H1 (cell line): ENCODE data around the gene GPR180. TPM values are rescaled to one million over a fixed set of nuclear protein-coding genes. Genes with fewer than 3 reads are reported as not detected.

Experiments
- CTCF ChIA-PET: fragments of 300-600 bp; sonication (Branson Sonifier 250); formaldehyde crosslinking; loops from one replicate; lab custom pipeline; 2021; ENCODE audit not compliant: partially characterized antibody; lab: Charles Lee
- POLR2A ChIA-PET: fragments of 300-600 bp; sonication (Branson Sonifier 250); formaldehyde crosslinking; loops from one replicate; lab custom pipeline; 2021; ENCODE audit warnings: inconsistent platforms; ENCODE audit not compliant: partially characterized antibody; lab: Charles Lee
- DNase-seq, 2 experiments: peaks; one replicate each; pipeline versions ENCODE4 v3.0.0 to v3.0.0-alpha.2; 2010 to 2022; ENCODE audit warnings: low spot score in 2 of 2, low read depth in 1 of 2, mixed read lengths in 1 of 2
- FAIRE-seq: peaks from 2 replicates; lab custom pipeline; 2011; peaks lifted over from hg19 to GRCh38; lab: Jason Lieb, UNC
- H2AFZ ChIP-seq: 2 replicates; pipeline ENCODE4 v1.8.1; 2012; ENCODE audit warnings: low read length, inconsistent platforms
- H2AK5ac ChIP-seq: 2 replicates; pipeline ENCODE4 v1.6.1; 2013; ENCODE audit warnings: low read depth, low read length
- H2BK120ac ChIP-seq: replicated peaks from 2 replicates; pipeline ENCODE3; 2013; ENCODE audit warnings: low read depth, low read length, inconsistent platforms
- H2BK12ac ChIP-seq: 2 replicates; pipeline ENCODE4 v1.6.1; 2013; ENCODE audit warnings: low read depth, low read length
- H2BK15ac ChIP-seq: 2 replicates; pipeline ENCODE4 v1.6.1; 2013; ENCODE audit warnings: low read length
- H2BK20ac ChIP-seq: 2 replicates; pipeline ENCODE4 v1.6.1; 2013; ENCODE audit warnings: low read length
- H2BK5ac ChIP-seq: 2 replicates; pipeline ENCODE4 v1.6.1; 2013; ENCODE audit warnings: low read depth, low read length
- H3K14ac ChIP-seq: 2 replicates; pipeline ENCODE4 v1.6.1; 2013; ENCODE audit warnings: inconsistent platforms; ENCODE audit not compliant: insufficient read length
- H3K18ac ChIP-seq: 2 replicates; pipeline ENCODE4 v1.6.1; 2013; ENCODE audit warnings: low read length; ENCODE audit errors: extremely low read depth
- H3K23ac ChIP-seq: 2 replicates; pipeline ENCODE4 v1.6.1; 2013; ENCODE audit warnings: inconsistent platforms; ENCODE audit not compliant: insufficient read length
- H3K23me2 ChIP-seq: 2 replicates; pipeline ENCODE4 v1.6.1; 2013; ENCODE audit warnings: low read depth, low read length
- H3K27ac ChIP-seq: 2 replicates; pipeline ENCODE4 v1.6.1; 2011; ENCODE audit warnings: low read depth, low read length, inconsistent platforms
- H3K27me3 ChIP-seq, 4 experiments: replicated peaks in 1 of 4; 1 replicate in 1 of 4; 2 replicates in 3 of 4; pipeline versions ENCODE4 v1.6.1 to v1.8.1; 2011 to 2013; ENCODE audit warnings: low read length in 3 of 4, mild to moderate bottlenecking in 3 of 4, inconsistent platforms in 2 of 4, mixed read lengths in 2 of 4, moderate library complexity in 1 of 4; ENCODE audit not compliant: control insufficient read depth in 3 of 4, insufficient read depth in 3 of 4; ENCODE audit errors: extremely low read depth in 1 of 4
- H3K36me3 ChIP-seq, 4 experiments: 2 replicates each; pipeline versions ENCODE4 v1.6.1 to v1.8.1; 2011 to 2013; ENCODE audit warnings: mild to moderate bottlenecking in 4 of 4, low read length in 3 of 4, moderate library complexity in 2 of 4, control low read depth in 1 of 4, inconsistent platforms in 1 of 4; ENCODE audit not compliant: insufficient read depth in 4 of 4, control insufficient read depth in 2 of 4
- H3K4ac ChIP-seq: replicated peaks from 2 replicates; pipeline ENCODE3; 2013; ENCODE audit warnings: low read length, low read depth, mixed read lengths, inconsistent platforms; ENCODE audit not compliant: insufficient read length
- H3K4me1 ChIP-seq, 4 experiments: replicated peaks in 1 of 4; 1 replicate in 1 of 4; 2 replicates in 3 of 4; pipeline versions ENCODE4 v1.6.1 to v1.8.1; 2011 to 2013; ENCODE audit warnings: low read length in 3 of 4, inconsistent platforms in 2 of 4, mixed read lengths in 1 of 4; ENCODE audit not compliant: insufficient read depth in 4 of 4, control insufficient read depth in 3 of 4
- H3K4me2 ChIP-seq, 2 experiments: 2 replicates each; pipeline versions ENCODE4 v1.6.1 to v1.8.1; 2011 to 2013; ENCODE audit warnings: low read depth in 2 of 2, low read length in 2 of 2, control low read depth in 1 of 2, inconsistent platforms in 1 of 2, mild to moderate bottlenecking in 1 of 2; ENCODE audit not compliant: insufficient read depth in 1 of 2
- H3K4me3 ChIP-seq, 4 experiments: fragments of 200-600, 300-600 bp in 1 of 4; sonication (generic), shearing (Covaris generic), sonication (Bioruptor Twin) in 1 of 4; 2 replicates each; pipeline versions ENCODE4 v1.5.1 to v1.8.1; 2011 to 2016; ENCODE audit warnings: low read length in 4 of 4, low read depth in 3 of 4, control low read depth in 2 of 4, inconsistent platforms in 2 of 4, mild to moderate bottlenecking in 2 of 4, mixed read lengths in 1 of 4, moderate library complexity in 1 of 4; ENCODE audit not compliant: insufficient read depth in 2 of 4; ENCODE audit errors: extremely low read depth in 1 of 4
- H3K56ac ChIP-seq: replicated peaks from 2 replicates; pipeline ENCODE3; 2013; ENCODE audit warnings: low read depth, mild to moderate bottlenecking, mixed read lengths, low read length, inconsistent platforms; ENCODE audit not compliant: insufficient read length
- H3K79me1 ChIP-seq: 2 replicates; pipeline ENCODE4 v1.6.1; 2013; ENCODE audit warnings: low read depth, low read length, control low read depth
- H3K79me2 ChIP-seq, 2 experiments: 2 replicates each; pipeline versions ENCODE4 v1.6.1 to v1.8.1; 2012 to 2013; ENCODE audit warnings: low read length in 2 of 2, mild to moderate bottlenecking in 2 of 2, inconsistent platforms in 1 of 2; ENCODE audit not compliant: insufficient read depth in 2 of 2, control insufficient read depth in 1 of 2
- H3K9ac ChIP-seq, 4 experiments: replicated peaks in 1 of 4; 1 replicate in 1 of 4; 2 replicates in 3 of 4; pipeline versions ENCODE4 v1.6.1 to v1.8.1; 2011 to 2013; ENCODE audit warnings: low read depth in 3 of 4, low read length in 3 of 4, control low read depth in 2 of 4, mild to moderate bottlenecking in 2 of 4, moderate library complexity in 2 of 4, inconsistent platforms in 1 of 4; ENCODE audit errors: extremely low read depth in 1 of 4
- H3K9me3 ChIP-seq, 2 experiments: 2 replicates each; pipeline versions ENCODE4 v1.6.1 to v1.8.1; 2012 to 2013; ENCODE audit warnings: mild to moderate bottlenecking in 2 of 2, moderate library complexity in 2 of 2, control low read depth in 1 of 2, inconsistent platforms in 1 of 2, low read depth in 1 of 2, low read length in 1 of 2, mixed read lengths in 1 of 2; ENCODE audit not compliant: insufficient read depth in 2 of 2
- H4K20me1 ChIP-seq, 2 experiments: replicated peaks in 1 of 2; 2 replicates each; pipeline versions ENCODE3 to v1.8.1; 2011 to 2013; ENCODE audit warnings: inconsistent platforms in 2 of 2, low read length in 2 of 2, mild to moderate bottlenecking in 1 of 2; ENCODE audit not compliant: insufficient read depth in 2 of 2, control insufficient read depth in 1 of 2
- H4K5ac ChIP-seq: 2 replicates; pipeline ENCODE4 v1.6.1; 2013; ENCODE audit warnings: low read length, low read depth, mixed read lengths, inconsistent platforms; ENCODE audit not compliant: insufficient read length
- H4K8ac ChIP-seq: 2 replicates; pipeline ENCODE4 v1.8.0; 2013; ENCODE audit warnings: mild to moderate bottlenecking, moderate library complexity, low read length, inconsistent platforms; ENCODE audit not compliant: insufficient read depth; ENCODE audit errors: extremely low read depth
- H4K91ac ChIP-seq: replicated peaks from 2 replicates; pipeline ENCODE3; 2013; ENCODE audit warnings: low read length, mixed read lengths, inconsistent platforms; ENCODE audit not compliant: insufficient read length
- CEBPB ChIP-seq: IDR thresholded peaks from 2 replicates; pipeline ENCODE4 v1.6.1; 2012; ENCODE audit warnings: low read depth, low read length
- CREB1 ChIP-seq: IDR thresholded peaks from 2 replicates; pipeline ENCODE4 v1.6.1; 2012; ENCODE audit warnings: inconsistent platforms
- EGR1 ChIP-seq: IDR thresholded peaks from 2 replicates; pipeline ENCODE4 v1.6.1; 2011; ENCODE audit warnings: low read depth, low read length, borderline replicate concordance
- EZH2 ChIP-seq: fragments of 200-600 bp; sonication (generic); IDR thresholded peaks from 2 replicates; pipeline ENCODE4 v1.7.1; 2012; ENCODE audit warnings: low read depth, mild to moderate bottlenecking, moderate library complexity, low read length, inconsistent platforms; ENCODE audit not compliant: severe bottlenecking
- POLR2AphosphoS5 ChIP-seq: IDR thresholded peaks from 2 replicates; pipeline ENCODE4 v1.6.1; 2011; ENCODE audit warnings: low read depth, low read length
- RFX5 ChIP-seq: IDR thresholded peaks from 2 replicates; pipeline ENCODE4 v1.6.1; 2011; ENCODE audit warnings: low read depth, low read length, improper control_type of control experiment, borderline replicate concordance
- SIN3A ChIP-seq, 2 experiments: IDR thresholded peaks in 1 of 2; conservative IDR thresholded peaks in 1 of 2; 2 replicates each; pipeline ENCODE4 v1.6.1; 2011 to 2012; ENCODE audit warnings: low read length in 2 of 2, improper control_type of control experiment in 1 of 2, low read depth in 1 of 2, mild to moderate bottlenecking in 1 of 2
- SIRT6 ChIP-seq: IDR thresholded peaks from one replicate; pipeline ENCODE4 v1.7.1; 2012; ENCODE audit warnings: low read length, inconsistent platforms
- SP1 ChIP-seq: IDR thresholded peaks from 2 replicates; pipeline ENCODE4 v1.6.1; 2011; ENCODE audit warnings: low read depth, low read length
- SP2 ChIP-seq: IDR thresholded peaks from 2 replicates; pipeline ENCODE4 v1.6.1; 2012; ENCODE audit warnings: mild to moderate bottlenecking, low read length, inconsistent platforms
- SRF ChIP-seq: IDR thresholded peaks from 2 replicates; pipeline ENCODE4 v1.6.1; 2011; ENCODE audit warnings: mild to moderate bottlenecking, low read depth, low read length, moderate library complexity
- TAF7 ChIP-seq: optimal IDR thresholded peaks from 2 replicates; pipeline ENCODE3; 2011; ENCODE audit warnings: low read depth, mild to moderate bottlenecking, inconsistent platforms, low read length, moderate library complexity, borderline replicate concordance
- TCF12 ChIP-seq: IDR thresholded peaks from 2 replicates; pipeline ENCODE4 v1.6.1; 2011; ENCODE audit warnings: low read depth, mild to moderate bottlenecking, low read length
- TEAD4 ChIP-seq: IDR thresholded peaks from 2 replicates; pipeline ENCODE4 v1.6.1; 2012; ENCODE audit warnings: low read depth, low read length, inconsistent platforms, mixed read lengths
- ZNF274 ChIP-seq: IDR thresholded peaks from 2 replicates; pipeline ENCODE4 v1.7.0; 2012; ENCODE audit warnings: low read length, borderline replicate concordance; ENCODE audit errors: extremely low read depth
- WGBS, 2 experiments: shearing (Covaris generic) in 1 of 2; methylation state at CpG; one replicate each; pipeline versions ENCODE4 v1.1.6 to v1.1.7; 2013 to 2015; ENCODE audit warnings: low lambda C conversion rate in 2 of 2, mixed read lengths in 2 of 2, inconsistent platforms in 1 of 2, low coverage in 1 of 2, missing lambda C conversion rate in 1 of 2; ENCODE audit not compliant: insufficient replicate concordance in 2 of 2, insufficient coverage in 1 of 2, insufficient read length in 1 of 2; ENCODE audit errors: extremely low coverage in 1 of 2, missing lambda C conversion rate in 1 of 2; 5-methylcytosine and 5-hydroxymethylcytosine counted together
- polyA plus RNA-seq, 7 experiments: library from polyadenylated mRNA; depleted of rRNA in 3 of 7; stranded (reverse) in 5 of 7; unstranded in 2 of 7; fragments of >200 nt in 5 of 7; fragments of 200-250 nt in 2 of 7; gene quantifications; 1 replicate in 5 of 7; 2 replicates in 1 of 7; 4 replicates in 1 of 7; pipeline versions ENCODE4 v1.2.1 to v1.2.3, GENCODE V29; 2011 to 2013; ENCODE audit warnings: missing spikeins in 2 of 7, mixed read lengths in 2 of 7
- total RNA-seq: library from RNA; stranded (reverse); fragmentation: NEBNext Ultra II Directional; extraction: Animal tissue kit (Norgen Biotek cat#: 25700); gene quantifications from 2 replicates; pipeline ENCODE4 v1.2.1, GENCODE V29; 2021
- TF ChIP-seq, protein P1 (sequence below): IDR thresholded peaks from 2 replicates; pipeline ENCODE4 v1.6.1; 2011; ENCODE audit warnings: low read depth, mild to moderate bottlenecking, low read length; ENCODE audit not compliant: insufficient read depth

The GPR180 gene
- total and polyA plus RNA-seq, 2 of the 8 experiments (the other 6 are each of a cell fraction or from before 2014, with no cell fraction given), result 1.8 to 4.8 TPM

GRCh38 chr13:94657167-94657566 lies 55.5 kb downstream of the GPR180 start:
- no peak overlapping the region for H2BK15ac ChIP-seq
- H4K91ac ChIP-seq, result no peak overlapping the region
- peaks cover 0 to 7% (median 6%) of the 10 kb centered on the region in 4 experiments; a peak in 4 of 7 replicates for H3K4me1 ChIP-seq
- no peak overlapping the region for H2BK12ac ChIP-seq
- no peak overlapping the region for H3K9ac ChIP-seq
- POLR2A ChIA-PET, result no interaction called here
- H3K18ac ChIP-seq, result no peak overlapping the region
- no peaks in the 10 kb centered on the region for H4K20me1 ChIP-seq
- H3K79me1 ChIP-seq, result no peaks in the 10 kb centered on the region
- no peaks in the 10 kb centered on the region for H3K27me3 ChIP-seq
- no peaks in the 10 kb centered on the region for H3K23me2 ChIP-seq
- no peaks in the 10 kb centered on the region for H3K9me3 ChIP-seq
- H3K79me2 ChIP-seq, result no peaks in the 10 kb centered on the region
- no peak overlapping the region for H3K27ac ChIP-seq
- no peak overlapping the region for H3K4me2 ChIP-seq
- H3K4ac ChIP-seq, result no peak overlapping the region
- no peak for DNase-seq
- H3K36me3 ChIP-seq, result no peaks in the 10 kb centered on the region
- no peak overlapping the region for H4K8ac ChIP-seq
- FAIRE-seq, result no peak
- H3K23ac ChIP-seq, result no peak overlapping the region
- CTCF ChIA-PET, result interaction anchor here (1.2 to 1.5 kb wide), 3 partner anchors 12 to 39 kb away, joined by 3 read pairs; no protein-coding TSS in a partner anchor
- WGBS, 2 experiments, result 93% methylated on average over 4 of the region's 4 CpGs; no CpG with 5 or more reads in 1 of the 2 experiments
- no peak overlapping the region for H3K4me3 ChIP-seq
- H2BK120ac ChIP-seq, result no peak overlapping the region
- no peak overlapping the region for H3K14ac ChIP-seq
- H2AFZ ChIP-seq, result no peak overlapping the region
- H4K5ac ChIP-seq, result no peak overlapping the region
- no peak overlapping the region for H2BK20ac ChIP-seq
- H2AK5ac ChIP-seq, result no peak overlapping the region
- no peak overlapping the region for H3K56ac ChIP-seq
- H2BK5ac ChIP-seq, result no peak overlapping the region
- TF ChIP-seq EZH2 (no peak), ZNF274 (no peak), SRF (no peak), TCF12 (no peak), TEAD4 (no peak), EGR1 (no peak), POLR2AphosphoS5 (no peak), SIN3A (conservative IDR thresholded peaks at IDR 0.05 in 1 of 2, IDR thresholded peaks at IDR 0.05 in 1 of 2; ENCODE audit: low read depth in 1 of 2, low read length in 2 of 2) (no peak), CREB1 (no peak), RFX5 (no peak), SIRT6 (no peak), SP1 (no peak), SP2 (no peak), CEBPB (no peak), TAF7 (no peak)
- TF ChIP-seq, protein P1, sequence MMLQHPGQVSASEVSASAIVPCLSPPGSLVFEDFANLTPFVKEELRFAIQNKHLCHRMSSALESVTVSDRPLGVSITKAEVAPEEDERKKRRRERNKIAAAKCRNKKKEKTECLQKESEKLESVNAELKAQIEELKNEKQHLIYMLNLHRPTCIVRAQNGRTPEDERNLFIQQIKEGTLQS, result no peak
